HepG2 (cell line): ENCODE data around the gene PLVAP. TPM values are rescaled to one million over a fixed set of nuclear protein-coding genes. Genes with fewer than 3 reads are reported as not detected.
A peak's percentile ranks its signal among the peaks of the same experiment; 100 is the strongest.

Source experiments
- ATF7 ChIP-seq, 2 experiments: fragments of 450-650 bp in 1 of 2; sonication (generic) in 1 of 2; formaldehyde crosslinking in 1 of 2; IDR thresholded peaks; 2 replicates each; pipeline versions ENCODE4 v1.4.0 to v1.6.1; 2016 to 2020; ENCODE audit warnings: antibody characterized with exemption in 1 of 2, mild to moderate bottlenecking in 1 of 2, missing genetic modification reagents in 1 of 2
- ATM ChIP-seq: fragments of 450-650 bp; IDR thresholded peaks from 2 replicates; pipeline ENCODE4 v1.7.1; 2017; ENCODE audit warnings: mild to moderate bottlenecking, borderline replicate concordance
- FIP1L1 ChIP-seq: fragments of 200-400 bp; formaldehyde crosslinking; IDR thresholded peaks from 2 replicates; pipeline ENCODE4 v1.6.1; 2018; ENCODE audit warnings: low read depth, mild to moderate bottlenecking, low read length, moderate library complexity, borderline replicate concordance; ENCODE audit not compliant: insufficient read depth
- FOSL1 ChIP-seq: sonication (generic); formaldehyde crosslinking; IDR thresholded peaks from 2 replicates; pipeline ENCODE4 v1.9.0; 2021; ENCODE audit warnings: missing genetic modification reagents, borderline replicate concordance
- IRF2 ChIP-seq: IDR thresholded peaks from 2 replicates; pipeline ENCODE4 v1.6.1; 2018; ENCODE audit warnings: missing genetic modification reagents, missing compliant biosample characterization
- KLF12 ChIP-seq: sonication (generic); formaldehyde crosslinking; IDR thresholded peaks from 2 replicates; pipeline ENCODE4 v1.4.0; 2020; ENCODE audit warnings: missing genetic modification reagents, borderline replicate concordance
- LCORL ChIP-seq, 2 experiments: fragments of 450-650 bp in 1 of 2; sonication (generic) in 1 of 2; formaldehyde crosslinking in 1 of 2; IDR thresholded peaks; 2 replicates each; pipeline versions ENCODE4 v1.5.0 to v1.6.1; 2017 to 2020; ENCODE audit warnings: antibody characterized with exemption in 1 of 2, missing genetic modification reagents in 1 of 2
- MZF1 ChIP-seq: sonication (generic); formaldehyde crosslinking; IDR thresholded peaks from 2 replicates; pipeline ENCODE4 v1.8.1; 2023; ENCODE audit warnings: mild to moderate bottlenecking, missing genetic modification reagents, borderline replicate concordance
- NFKBIZ ChIP-seq: IDR thresholded peaks from 2 replicates; pipeline ENCODE4 v1.6.1; 2018; ENCODE audit warnings: missing genetic modification reagents, missing compliant biosample characterization
- NR2C2 ChIP-seq: sonication (generic); formaldehyde crosslinking; IDR thresholded peaks from 2 replicates; pipeline ENCODE4 v1.4.0; 2020; ENCODE audit warnings: missing genetic modification reagents, mild to moderate bottlenecking, moderate library complexity, borderline replicate concordance
- PHF8 ChIP-seq: sonication (generic); formaldehyde crosslinking; IDR thresholded peaks from 2 replicates; pipeline ENCODE4 v1.5.0; 2020; ENCODE audit warnings: missing genetic modification reagents
- PRPF4 ChIP-seq: fragments of 200-400 bp; formaldehyde crosslinking; IDR thresholded peaks from 2 replicates; pipeline ENCODE4 v1.6.1; 2016; ENCODE audit warnings: low read length, low read depth; ENCODE audit not compliant: poor library complexity, severe bottlenecking
- SNRNP70 ChIP-seq: fragments of 200-400 bp; formaldehyde crosslinking; IDR thresholded peaks from 2 replicates; pipeline ENCODE4 v1.6.1; 2017; ENCODE audit warnings: mild to moderate bottlenecking, low read depth, low read length, moderate library complexity
- SPEN ChIP-seq: sonication (generic); formaldehyde crosslinking; IDR thresholded peaks from 2 replicates; pipeline ENCODE4 v1.5.1; 2020; ENCODE audit warnings: low read depth, mild to moderate bottlenecking, missing genetic modification reagents
- SRSF4 ChIP-seq: fragments of 200-400 bp; formaldehyde crosslinking; IDR thresholded peaks from one replicate; pipeline ENCODE4 v1.6.1; 2018; ENCODE audit warnings: mild to moderate bottlenecking, low read depth, low read length, moderate library complexity; ENCODE audit not compliant: poor library complexity, severe bottlenecking
- TP53 ChIP-seq: sonication (generic); formaldehyde crosslinking; conservative IDR thresholded peaks from 2 replicates; pipeline ENCODE4 v1.4.0; 2020; ENCODE audit warnings: missing genetic modification reagents
- ZNF234 ChIP-seq: sonication (generic); formaldehyde crosslinking; conservative IDR thresholded peaks from 2 replicates; pipeline ENCODE4 v1.5.1; 2020; ENCODE audit warnings: mild to moderate bottlenecking, missing genetic modification reagents
- ZNF296 ChIP-seq: sonication (generic); formaldehyde crosslinking; conservative IDR thresholded peaks from 2 replicates; pipeline ENCODE4 v1.5.0; 2020; ENCODE audit warnings: mild to moderate bottlenecking, missing genetic modification reagents
- ZNF558 ChIP-seq: sonication (generic); formaldehyde crosslinking; IDR thresholded peaks from 2 replicates; pipeline ENCODE4 v1.9.0; 2022; ENCODE audit warnings: mild to moderate bottlenecking, missing genetic modification reagents, borderline replicate concordance
- ZSCAN29 ChIP-seq: sonication (generic); formaldehyde crosslinking; conservative IDR thresholded peaks from 2 replicates; pipeline ENCODE4 v1.4.0; 2020; ENCODE audit warnings: mild to moderate bottlenecking, missing genetic modification reagents
- polyA plus RNA-seq, 8 experiments: library from polyadenylated mRNA; depleted of rRNA in 3 of 8; stranded (reverse) in 7 of 8; unstranded in 1 of 8; fragments of >200 nt; fragmentation: Illumina TruSeq in 4 of 8; extraction: Trizol in 4 of 8; gene quantifications; 2 replicates each; pipeline versions ENCODE4 v1.2.1 to v1.2.3, GENCODE V29; 2011 to 2016; ENCODE audit warnings: low read depth in 4 of 8, missing spikeins in 1 of 8, mixed read lengths in 1 of 8; ENCODE audit not compliant: insufficient read depth in 1 of 8
- total RNA-seq, 5 experiments: library from RNA; depleted of rRNA; stranded (reverse); fragments of >200 nt; fragmentation: Illumina TruSeq; extraction: Trizol; gene quantifications; 2 replicates each; pipeline ENCODE4 v1.2.3, GENCODE V29; 2016; ENCODE audit warnings: low read depth in 1 of 5
- TF ChIP-seq, protein P1 (sequence below): sonication (generic); formaldehyde crosslinking; IDR thresholded peaks from 2 replicates; pipeline ENCODE4 v1.4.0; 2020; ENCODE audit warnings: missing genetic modification reagents
- TF ChIP-seq, protein P2 (sequence below): IDR thresholded peaks from 2 replicates; pipeline ENCODE4 v1.6.1; 2016; ENCODE audit warnings: missing genetic modification reagents, missing compliant biosample characterization
- TF ChIP-seq, protein P3 (sequence below): sonication (generic); formaldehyde crosslinking; IDR thresholded peaks from 2 replicates; pipeline ENCODE4 v1.4.0; 2020; ENCODE audit warnings: missing genetic modification reagents

Gene PLVAP
- total and polyA plus RNA-seq, 2 of the 13 experiments (the other 11 are each of a cell fraction or from before 2014, with no cell fraction given) = 0.26 TPM; not detected in 1

DNA sequence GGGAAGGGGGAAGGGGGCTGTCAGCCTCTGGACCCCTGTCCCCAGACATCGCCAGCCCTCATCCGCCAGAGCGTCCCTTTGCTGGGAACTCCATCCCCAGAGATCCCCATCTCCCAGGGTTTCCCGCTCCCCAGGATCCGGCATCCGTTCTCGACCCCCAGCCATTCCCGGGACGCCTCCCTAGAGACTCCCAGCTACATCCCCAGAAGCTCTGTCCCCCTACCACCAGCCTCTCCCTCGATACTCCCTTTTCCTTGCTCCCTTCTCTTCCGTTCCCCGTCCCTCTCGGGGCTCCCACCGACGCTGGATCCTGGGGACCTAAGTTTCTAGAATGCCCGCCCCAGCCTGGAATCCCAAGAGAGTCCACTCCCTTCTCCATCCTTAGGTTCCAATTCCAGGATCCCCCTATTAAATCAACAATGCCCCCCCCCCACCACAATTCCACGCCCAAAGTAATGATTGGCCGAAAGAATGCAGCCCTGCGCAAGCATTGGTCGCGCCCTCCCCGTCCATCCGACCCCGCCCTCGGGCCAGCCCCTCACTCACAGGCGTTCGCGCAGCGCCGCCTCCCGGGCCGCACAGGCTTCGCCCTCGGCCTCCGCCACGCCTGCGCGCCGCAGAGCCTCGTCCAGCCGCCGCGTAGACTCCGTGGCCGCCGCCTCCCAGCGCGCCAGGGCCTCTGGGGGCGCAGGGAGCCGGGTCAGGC, 13.7 kb upstream of the PLVAP start (continued):
- TF ChIP-seq FOSL1 = no peak
- no peak for TF ChIP-seq TP53
- TF ChIP-seq ZNF234 = no peak
- no peak for TF ChIP-seq MZF1 (CRISPR knock-in tag)
- TF ChIP-seq KLF12 = peak; percentile 66; the same call in 1 of the 2 replicates
- TF ChIP-seq ZSCAN29 (CRISPR knock-in tag) = peak; percentile 61; the same call in 1 of the 2 replicates
- TF ChIP-seq LCORL (IDR thresholded peaks at IDR 0.05) = no peak
- TF ChIP-seq LCORL (CRISPR knock-in tag; IDR thresholded peaks at IDR 0.05) = peak; percentile 32; the same call in 1 of the 2 replicates
- TF ChIP-seq FIP1L1 = no peak
- no peak for TF ChIP-seq ATM
- TF ChIP-seq IRF2 (CRISPR knock-in tag) = peak; percentile 37; the same call in 1 of the 2 replicates
- TF ChIP-seq PRPF4 = no peak
- TF ChIP-seq, protein P1, sequence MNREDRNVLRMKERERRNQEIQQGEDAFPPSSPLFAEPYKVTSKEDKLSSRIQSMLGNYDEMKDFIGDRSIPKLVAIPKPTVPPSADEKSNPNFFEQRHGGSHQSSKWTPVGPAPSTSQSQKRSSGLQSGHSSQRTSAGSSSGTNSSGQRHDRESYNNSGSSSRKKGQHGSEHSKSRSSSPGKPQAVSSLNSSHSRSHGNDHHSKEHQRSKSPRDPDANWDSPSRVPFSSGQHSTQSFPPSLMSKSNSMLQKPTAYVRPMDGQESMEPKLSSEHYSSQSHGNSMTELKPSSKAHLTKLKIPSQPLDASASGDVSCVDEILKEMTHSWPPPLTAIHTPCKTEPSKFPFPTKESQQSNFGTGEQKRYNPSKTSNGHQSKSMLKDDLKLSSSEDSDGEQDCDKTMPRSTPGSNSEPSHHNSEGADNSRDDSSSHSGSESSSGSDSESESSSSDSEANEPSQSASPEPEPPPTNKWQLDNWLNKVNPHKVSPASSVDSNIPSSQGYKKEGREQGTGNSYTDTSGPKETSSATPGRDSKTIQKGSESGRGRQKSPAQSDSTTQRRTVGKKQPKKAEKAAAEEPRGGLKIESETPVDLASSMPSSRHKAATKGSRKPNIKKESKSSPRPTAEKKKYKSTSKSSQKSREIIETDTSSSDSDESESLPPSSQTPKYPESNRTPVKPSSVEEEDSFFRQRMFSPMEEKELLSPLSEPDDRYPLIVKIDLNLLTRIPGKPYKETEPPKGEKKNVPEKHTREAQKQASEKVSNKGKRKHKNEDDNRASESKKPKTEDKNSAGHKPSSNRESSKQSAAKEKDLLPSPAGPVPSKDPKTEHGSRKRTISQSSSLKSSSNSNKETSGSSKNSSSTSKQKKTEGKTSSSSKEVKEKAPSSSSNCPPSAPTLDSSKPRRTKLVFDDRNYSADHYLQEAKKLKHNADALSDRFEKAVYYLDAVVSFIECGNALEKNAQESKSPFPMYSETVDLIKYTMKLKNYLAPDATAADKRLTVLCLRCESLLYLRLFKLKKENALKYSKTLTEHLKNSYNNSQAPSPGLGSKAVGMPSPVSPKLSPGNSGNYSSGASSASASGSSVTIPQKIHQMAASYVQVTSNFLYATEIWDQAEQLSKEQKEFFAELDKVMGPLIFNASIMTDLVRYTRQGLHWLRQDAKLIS = no peak
- TF ChIP-seq, protein P2, sequence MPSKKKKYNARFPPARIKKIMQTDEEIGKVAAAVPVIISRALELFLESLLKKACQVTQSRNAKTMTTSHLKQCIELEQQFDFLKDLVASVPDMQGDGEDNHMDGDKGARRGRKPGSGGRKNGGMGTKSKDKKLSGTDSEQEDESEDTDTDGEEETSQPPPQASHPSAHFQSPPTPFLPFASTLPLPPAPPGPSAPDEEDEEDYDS (CRISPR knock-in tag) = no peak; the same call in 1 of the 2 replicates
- no peak for TF ChIP-seq SNRNP70
- no peak for TF ChIP-seq NR2C2 (CRISPR knock-in tag)
- TF ChIP-seq SPEN (CRISPR knock-in tag) = peak; percentile 69; the same call in 1 of the 2 replicates
- TF ChIP-seq PHF8 = no peak
- TF ChIP-seq ZNF296 (CRISPR knock-in tag) = no peak
- no peak for TF ChIP-seq ATF7 (IDR thresholded peaks at IDR 0.05)
- no peak for TF ChIP-seq ATF7 (CRISPR knock-in tag; IDR thresholded peaks at IDR 0.05)
- TF ChIP-seq, protein P3, sequence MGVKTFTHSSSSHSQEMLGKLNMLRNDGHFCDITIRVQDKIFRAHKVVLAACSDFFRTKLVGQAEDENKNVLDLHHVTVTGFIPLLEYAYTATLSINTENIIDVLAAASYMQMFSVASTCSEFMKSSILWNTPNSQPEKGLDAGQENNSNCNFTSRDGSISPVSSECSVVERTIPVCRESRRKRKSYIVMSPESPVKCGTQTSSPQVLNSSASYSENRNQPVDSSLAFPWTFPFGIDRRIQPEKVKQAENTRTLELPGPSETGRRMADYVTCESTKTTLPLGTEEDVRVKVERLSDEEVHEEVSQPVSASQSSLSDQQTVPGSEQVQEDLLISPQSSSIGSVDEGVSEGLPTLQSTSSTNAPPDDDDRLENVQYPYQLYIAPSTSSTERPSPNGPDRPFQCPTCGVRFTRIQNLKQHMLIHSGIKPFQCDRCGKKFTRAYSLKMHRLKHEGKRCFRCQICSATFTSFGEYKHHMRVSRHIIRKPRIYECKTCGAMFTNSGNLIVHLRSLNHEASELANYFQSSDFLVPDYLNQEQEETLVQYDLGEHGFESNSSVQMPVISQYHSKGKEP (CRISPR knock-in tag) = no peak
- TF ChIP-seq ZNF558 (CRISPR knock-in tag) = no peak
- no peak for TF ChIP-seq NFKBIZ (CRISPR knock-in tag)
- TF ChIP-seq SRSF4 = no peak
